GM21390 (cell line): ENCODE data around the gene ZNF845.
"Not testable (repeated sequence)": the region's sequence is repeated elsewhere in the genome, so short reads cannot be mapped to it uniquely, and the experiment has no call there.

ENCODE experiments used
- ATAC-seq: cut with Tn5 transposase; IDR thresholded peaks from one replicate; pipeline ENCODE4 v1.9.1; 2021; ENCODE audit not compliant: unreplicated experiment

The ZNF845 gene

GRCh38 chr19:53374743-53375142 is 41.2 kb downstream of the ZNF845 start:
- ATAC-seq: no peak

DNA sequence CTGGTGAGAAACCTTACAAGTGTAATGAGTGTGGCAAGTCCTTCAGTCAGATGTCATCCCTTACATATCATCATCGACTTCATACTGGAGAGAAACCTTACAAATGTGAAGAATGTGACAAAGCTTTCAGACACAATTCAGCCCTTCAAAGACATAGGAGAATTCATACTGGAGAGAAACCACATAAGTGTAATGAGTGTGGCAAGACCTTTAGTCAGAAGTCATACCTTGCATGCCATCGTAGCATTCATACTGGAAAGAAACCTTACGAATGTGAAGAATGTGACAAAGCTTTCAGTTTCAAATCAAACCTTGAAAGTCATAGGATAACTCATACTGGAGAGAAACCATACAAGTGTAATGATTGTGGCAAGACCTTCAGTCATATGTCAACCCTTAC is 47.8 kb downstream of the ZNF845 start:
- ATAC-seq: no peak

- ATAC-seq: no peak
Observed at GRCh38 chr19:53388168-53388567, 54.6 kb downstream of the ZNF845 start.

DNA sequence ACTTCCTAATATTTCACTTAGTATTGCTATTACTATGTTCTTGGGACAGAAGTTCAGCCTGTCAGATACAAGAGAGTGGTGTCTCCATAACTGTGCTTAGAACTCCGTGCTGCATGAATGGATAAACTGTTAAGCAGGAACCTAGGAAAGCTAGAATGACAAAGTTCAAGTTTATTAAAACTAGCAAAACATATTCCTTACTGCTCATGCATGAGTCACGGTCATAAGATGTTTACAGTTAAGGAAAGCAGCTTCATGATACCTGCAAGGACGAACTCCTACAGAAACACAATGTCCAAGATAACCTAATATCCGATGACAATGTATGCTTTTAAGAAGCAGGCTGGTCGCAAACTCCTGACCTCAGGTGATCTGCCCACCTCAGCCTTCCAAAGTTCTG is 55.4 kb downstream of the ZNF845 start:
- no peak for ATAC-seq

- no peak for ATAC-seq
Observed at GRCh38 chr19:53389571-53389970, 56.0 kb downstream of the ZNF845 start.

DNA sequence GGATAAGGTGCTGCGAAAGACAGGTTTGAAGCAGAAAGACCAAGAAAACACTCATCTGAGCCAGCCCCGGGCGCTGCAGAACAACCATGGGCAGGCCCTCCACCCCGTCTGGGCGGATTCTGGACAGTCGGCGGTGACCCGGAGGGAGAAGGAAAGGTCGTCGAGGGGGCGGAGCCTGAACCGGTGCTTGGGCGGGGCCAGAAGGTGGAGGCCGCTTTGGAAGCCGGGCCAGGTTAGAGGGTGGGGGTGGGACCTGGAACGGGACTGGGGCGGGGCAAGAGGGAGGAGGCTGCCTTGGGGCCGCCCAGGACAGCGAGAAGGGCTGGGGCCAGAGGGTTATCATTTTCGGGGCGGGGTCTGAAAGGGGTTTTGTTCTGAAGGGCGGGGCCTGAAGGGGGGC is 56.4 kb downstream of the ZNF845 start:
- ATAC-seq: no peak

DNA sequence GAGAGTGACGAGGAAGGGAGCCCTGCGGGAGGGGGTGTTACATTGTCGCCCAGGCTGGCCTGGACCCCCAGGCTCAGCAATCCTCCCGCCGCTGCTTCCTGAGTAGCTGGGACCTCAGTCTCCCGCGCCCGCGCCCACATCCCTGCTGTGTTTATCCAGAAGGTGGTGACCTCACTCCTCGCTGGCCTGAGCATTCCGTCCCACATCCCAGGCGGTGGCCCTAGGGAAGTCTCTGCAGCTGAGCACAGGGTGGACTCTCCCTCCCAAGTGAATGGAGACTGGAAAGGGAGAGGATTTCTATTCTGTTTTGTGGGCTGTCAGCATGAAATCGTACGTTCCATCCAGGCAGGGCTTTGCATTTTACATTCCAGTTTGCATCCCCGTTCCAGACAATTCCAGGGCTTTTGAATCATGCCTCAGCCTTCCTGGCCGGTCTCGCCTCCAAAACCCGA is 61.0 kb downstream of the ZNF845 start:
- no peak for ATAC-seq

DNA sequence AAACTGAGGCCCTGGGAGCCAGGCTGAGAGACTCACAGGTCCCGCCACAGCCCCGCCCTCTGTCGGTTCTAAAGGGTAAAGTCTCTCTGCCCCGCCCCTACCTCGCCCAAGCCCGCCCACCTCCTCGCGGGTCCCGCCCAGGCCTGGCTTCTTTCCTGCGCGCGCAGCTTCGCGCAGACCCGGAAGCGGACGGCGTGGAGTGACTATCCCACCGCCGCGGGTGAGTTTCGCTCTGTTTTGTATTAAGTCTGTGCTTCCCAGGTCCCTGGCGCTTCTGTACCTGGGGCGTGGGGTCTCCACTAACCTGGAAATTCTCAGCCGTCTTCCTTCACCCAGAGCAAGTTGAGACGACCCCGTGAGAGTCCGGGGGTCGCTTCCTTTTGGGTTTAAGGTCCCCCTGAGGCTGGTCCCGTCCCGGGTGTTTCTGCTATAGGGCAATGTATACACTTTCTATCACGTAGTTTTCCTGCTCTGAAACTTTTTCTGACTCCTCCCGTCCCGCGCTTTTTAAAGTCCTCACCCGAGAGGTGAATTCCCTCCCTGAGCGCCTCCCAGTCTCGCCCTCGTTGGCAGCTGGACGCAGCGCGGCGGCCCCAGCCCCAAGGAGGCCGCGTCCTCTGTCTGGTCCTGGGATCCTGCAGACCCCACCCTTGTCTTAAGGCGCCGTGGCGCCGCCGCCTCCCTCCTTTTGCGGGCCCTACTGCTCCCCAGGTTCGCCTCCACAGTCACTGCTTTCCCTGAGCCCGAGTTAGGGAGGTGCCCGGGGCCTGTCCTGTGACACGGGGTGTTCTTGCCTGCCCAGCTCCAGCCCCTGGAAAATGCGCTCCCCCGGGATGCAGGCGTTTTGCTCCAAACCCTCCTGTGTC is 61.7 kb downstream of the ZNF845 start, which contains the start of gene ZNF765:
TSS of gene ZNF765 (plus strand) at position 176 of the 866 bp plus-strand sequence. CDS start 2,867 bp downstream, outside the sequence.
- ATAC-seq: peak; percentile 78

GRCh38 chr19:53395840-53396524 is 62.4 kb downstream of the ZNF845 start:
- ATAC-seq: not testable (repeated sequence)

GRCh38 chr19:53396525-53396868 is 62.9 kb downstream of the ZNF845 start:
- ATAC-seq: no peak

DNA sequence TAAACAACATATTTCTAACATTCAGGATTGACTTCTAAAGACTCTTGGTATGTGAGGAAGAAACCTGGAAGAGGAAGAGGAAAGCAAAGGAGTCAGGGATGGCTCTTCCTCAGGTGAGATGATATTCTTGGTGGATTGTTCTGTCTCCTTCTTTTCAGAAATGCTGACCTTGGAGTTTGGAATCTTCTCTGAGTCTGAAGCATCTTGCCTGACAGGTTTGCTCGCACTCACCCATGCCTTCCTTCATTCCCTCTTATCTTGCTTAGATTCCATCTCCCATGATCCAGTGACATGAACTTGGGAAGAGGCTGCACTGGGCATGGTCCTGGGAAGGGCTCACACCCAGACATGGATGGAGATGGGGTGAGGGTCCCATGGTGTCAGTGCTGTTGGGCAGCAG is 64.4 kb downstream of the ZNF845 start:
- not testable (repeated sequence) for ATAC-seq
